Eye (tissue), 1 donor: ENCODE measurements around the gene LRRK1.

ENCODE experiments used
- DNase-seq: peaks from one replicate; pipeline ENCODE4 v3.0.0-alpha.2; 2015

The LRRK1 gene

DNA sequence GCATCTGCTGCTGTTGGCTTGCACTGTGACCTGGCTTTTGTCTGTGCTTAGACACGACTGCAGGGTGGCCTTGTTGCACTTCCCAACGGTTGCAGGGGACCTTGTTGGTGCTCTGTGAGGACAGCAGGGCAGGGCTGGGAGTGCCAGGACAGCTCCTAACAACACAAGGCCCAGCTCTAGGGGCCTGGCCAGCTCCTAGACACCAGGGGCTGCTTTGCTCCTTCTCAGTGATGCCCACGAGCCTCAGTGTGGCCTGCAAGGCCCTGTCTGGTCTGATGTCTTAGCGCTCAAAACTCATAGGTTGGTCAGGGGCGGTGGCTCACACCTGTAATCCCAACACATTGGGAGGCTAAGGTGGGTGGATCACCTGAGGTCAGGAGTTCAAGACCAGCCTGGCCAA, 183.6 kb downstream of the LRRK1 start:
- no peak for DNase-seq

DNA sequence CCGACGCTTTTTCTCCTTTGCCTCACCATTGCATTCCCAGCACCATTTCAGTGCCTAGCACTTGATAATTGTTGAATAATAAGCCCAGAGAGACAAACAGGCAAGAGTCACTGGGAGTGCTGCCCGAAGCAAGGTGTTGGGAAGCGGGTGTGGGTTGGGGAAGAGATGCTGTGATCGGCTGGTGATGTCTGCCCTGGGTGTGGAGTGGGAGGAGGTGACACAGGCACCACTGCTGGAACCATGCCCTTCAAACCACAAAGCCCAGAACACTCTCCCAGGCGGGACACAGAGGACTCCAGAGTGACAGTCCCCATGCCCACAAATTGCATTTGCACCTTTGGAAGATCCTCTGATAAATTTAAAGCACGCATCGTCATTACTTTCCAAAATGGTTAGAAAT, 184.4 kb downstream of the LRRK1 start:
- no peak for DNase-seq

DNA sequence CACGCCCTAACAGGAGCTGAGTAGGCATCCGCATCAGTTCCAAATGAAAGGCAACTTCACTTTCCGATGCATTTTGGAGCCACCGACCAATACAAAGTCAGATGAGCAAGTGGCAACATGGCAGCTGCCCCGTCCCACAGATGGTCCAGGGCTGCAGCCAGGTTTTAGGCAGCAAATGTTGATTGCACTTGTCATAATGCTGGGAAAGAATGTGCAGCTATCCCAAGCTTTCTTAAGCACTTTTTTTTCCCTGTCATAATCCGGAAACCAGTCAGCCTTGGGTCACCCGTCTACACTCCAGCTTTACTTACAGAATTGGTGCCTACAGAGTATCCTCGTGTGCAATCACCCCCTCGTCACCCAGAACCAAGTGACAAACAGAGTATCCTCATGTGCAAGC, 185.0 kb downstream of the LRRK1 start:
- no peak for DNase-seq

DNA sequence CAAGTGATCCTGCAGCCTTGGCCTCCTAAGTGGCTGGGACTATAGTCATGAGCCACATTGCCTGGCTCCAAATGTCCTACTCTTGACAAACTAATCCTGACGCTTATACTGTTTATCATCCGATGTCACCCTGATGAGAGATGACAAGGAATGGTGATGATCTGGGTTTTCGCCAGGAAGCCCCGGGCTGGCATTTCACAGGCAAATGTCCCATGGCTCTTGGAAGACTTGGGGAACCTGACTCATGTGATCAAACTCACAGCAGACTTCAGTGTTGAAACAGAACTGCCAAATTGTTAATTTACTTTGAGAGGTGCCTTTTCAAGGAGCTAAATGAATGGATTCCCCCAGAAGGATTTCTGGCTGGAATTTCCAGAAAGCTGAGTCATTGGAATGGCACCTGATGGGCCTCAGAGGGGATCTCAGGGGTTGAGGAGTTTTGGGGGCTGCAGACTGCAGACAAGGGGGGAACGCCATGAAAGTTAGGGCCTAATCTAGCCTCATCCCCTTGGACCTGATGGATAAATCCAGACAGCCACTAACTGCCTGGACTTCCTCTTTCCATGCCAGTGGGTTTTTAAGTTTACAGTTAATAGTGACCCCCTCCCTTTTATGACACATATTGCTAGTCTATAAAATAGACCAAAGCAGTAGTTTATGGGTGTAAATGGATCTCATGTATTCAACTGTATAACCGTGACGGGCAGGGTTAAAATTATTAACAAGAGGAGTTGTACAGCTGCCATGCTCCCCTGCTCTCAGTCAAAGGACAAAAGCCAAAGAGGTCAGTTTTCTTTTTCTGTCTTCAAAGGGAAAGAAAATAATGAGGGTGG, 186.1 kb downstream of the LRRK1 start:
- DNase-seq, result peak; percentile 76

DNA sequence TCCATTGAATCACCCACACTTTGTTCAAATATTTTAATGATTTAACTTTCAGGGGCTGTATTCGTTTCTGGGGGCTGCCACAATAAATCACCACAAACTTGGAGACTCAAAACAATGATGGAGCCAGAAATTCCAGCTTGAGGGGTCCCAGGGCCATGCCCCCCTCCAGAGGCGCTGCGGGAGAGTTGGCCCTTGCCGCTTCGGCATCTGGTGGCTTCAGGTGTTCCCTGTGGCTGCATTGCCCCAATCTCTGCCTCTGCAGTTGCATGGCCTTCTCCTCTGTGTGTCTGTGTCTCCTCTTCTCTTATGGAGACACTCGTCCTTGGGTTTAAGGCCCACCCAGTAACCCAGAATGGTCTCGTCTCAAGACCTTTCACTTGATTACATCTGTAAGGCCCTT, 187.9 kb downstream of the LRRK1 start:
- no peak for DNase-seq

DNA sequence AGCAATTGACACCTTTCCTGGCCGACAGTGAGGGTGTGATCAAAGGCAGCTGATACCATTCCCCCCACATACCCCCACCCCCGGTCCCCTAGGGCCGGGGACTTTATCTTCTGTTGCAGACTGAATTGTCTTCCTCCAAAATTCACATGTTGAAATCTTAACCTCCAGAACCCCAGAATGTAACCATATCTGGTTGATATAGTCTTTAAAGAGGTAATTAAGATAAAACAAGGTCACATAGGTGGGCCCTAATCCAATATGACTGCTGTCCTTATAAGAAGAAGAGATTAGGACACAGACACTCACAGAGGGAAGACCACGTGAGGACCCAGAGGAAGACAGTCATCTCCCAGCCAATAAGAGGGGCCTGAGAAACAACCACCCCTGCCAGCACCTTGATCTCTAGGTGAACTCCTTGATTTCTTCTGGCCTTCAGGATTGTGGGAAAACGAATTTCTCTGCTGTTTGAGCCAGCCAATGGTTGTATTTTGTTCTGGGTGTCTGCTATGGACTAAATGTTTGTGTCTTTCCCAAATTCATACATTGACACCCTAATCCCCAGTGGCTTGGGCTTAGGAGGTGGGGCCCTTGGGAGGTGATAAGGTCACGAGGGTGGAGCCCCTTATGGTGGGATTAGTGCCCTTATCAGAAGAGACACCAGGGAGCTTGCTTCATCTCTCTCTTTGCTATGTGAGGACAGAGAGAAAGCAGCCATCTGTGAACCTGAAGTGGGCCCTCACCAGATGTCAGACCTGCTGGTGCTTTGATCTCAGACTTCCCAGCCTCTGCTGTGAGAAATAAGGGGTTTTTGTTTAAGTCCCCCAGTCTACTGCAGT, 188.7 kb downstream of the LRRK1 start:
- no peak for DNase-seq

DNA sequence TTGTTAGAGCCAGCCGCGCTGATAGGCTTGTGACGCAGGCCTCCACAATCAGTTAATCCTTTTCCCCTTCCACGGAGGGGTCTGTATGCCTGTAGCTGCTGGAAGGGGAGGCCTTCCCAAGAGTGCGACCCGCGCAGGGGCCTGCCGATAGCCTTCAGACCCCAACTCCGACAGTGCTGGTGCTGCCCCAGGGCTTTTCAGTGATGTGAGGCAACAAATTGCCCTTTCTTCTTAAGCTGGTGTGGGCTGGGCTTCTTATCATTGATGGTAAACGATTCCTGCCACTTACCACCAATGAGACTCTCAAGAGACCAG, 189.3 kb downstream of the LRRK1 start:
- DNase-seq, result no peak

DNA sequence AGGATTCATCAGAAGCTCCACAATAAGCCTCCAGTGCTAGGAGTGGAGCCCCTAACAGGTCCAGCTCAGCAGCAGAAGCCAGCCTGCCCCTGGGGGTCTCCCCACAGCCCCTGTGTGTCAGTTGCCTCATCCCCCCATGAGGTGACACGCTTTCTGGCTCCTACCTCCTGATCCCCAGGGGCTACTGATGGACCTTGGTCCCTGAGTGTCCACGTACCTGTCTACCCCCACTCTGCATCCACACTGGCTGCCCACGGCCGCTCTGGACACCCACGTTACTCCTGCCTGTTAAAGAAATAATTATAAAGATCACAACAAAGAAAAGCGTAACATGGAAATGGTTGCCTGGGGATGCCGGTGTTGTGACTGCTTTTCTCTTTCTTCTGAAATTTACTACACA, 189.6 kb downstream of the LRRK1 start:
- no peak for DNase-seq

DNA sequence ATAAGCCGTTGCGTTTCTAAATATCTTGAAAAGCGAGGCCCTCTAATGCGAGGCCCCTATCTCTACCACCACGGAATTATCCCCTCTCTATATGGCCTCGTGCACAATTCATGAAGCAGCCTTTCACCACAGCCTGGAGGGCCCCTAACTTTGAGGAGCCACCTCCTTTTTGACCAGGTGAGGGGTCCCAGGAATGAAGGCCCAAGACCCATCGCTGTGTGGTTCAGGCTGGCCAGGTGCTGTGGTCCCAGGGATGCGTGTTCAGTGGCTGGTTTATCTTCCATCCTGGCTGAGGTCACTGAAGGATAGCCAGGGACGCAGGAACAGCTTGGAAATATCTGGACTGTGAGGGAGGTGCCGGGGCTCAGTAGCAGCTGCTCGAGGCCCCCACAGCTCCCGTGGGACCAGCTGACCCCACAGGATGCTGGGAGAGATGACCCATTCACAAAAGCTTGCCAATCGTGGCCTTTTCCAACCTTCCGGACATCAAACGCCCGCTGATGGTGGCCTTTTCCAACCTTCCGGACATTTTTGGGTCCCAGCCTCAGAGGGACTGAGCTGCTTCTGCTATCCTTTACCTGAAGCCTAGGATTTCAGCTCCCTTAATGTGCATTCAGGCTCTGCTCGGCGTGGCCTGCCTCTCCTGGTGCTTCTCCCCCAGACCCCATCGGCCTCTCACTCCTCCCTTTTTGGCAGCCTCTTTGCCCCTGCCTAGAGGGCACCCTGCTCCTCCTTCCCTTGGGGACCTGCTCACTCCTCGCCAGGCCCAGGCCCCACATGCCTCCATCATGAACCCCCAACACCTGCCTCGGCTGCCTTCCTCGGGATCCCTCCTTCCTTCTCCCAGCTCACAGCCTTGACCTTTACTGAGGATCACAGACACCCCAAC, 191.8 kb downstream of the LRRK1 start:
- no peak for DNase-seq

DNA sequence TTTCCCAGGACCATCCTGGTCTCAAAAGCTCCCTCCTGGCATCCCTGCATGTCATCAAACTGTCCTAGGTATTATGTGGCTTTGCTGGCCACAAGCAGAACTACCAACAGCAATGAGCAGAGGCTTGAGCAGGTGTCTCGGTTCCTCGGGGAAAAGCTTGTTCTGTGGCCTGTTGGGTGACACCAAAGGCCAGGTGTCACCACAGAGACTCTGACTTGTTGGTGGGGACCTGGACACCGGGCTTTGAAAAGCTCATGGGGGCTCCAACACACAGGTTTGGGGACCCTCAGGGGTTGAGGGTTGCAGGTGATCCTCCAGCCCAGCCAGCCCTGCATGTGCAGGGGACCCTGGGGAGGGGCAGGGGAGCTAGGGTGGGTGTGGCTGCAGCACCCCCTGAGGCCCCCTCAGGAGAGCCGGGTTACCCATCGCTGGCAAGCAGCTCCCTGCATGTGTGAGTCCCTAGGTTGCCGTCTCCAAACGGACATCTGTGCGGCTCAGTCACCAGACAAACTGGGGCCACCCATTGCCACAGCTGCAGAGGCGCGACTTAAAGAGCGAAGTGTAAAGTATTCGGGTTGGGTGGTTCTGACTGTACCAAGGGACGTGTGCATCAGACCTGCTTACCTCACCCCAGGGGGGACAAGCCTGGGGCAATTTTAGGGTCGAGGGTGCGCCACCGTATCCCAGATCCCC, 192.6 kb downstream of the LRRK1 start:
- DNase-seq, result no peak

DNA sequence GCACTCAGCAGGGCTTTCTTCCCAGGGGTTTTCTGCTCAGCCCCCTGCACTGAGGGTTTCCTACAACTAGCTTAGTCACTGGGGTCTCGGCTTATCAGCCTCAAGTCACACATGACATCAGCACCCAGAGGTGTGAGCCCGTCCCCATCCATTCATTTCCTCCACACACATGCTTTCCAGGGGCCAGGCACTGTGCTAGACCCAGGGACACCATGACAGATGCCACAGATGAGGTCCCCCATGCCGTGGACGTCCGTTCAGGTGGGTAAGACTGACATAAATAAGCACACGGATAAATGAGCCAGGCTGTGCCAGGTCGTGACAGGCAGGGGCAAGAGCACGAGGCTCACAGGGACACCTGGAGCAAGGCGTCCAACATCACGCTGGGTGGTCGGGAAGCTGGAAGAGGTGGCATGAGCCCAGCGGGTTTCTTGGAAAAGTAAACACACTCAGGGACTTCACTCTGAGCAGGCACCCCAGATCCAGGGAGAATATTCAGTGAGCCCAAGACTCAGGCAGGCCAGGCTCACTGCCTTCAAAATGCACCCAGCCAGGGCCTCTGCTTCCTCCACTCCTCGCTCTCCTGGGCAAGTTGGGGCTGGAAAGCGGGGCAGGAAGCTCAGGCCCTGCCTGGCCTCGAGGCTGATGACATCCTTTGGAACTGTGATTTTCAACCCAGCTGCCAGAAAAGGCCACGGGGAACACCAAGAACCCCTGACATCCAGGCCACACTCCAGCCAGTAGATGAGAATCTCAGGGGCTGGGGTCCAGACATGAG, 193.4 kb downstream of the LRRK1 start:
- DNase-seq, result no peak

DNA sequence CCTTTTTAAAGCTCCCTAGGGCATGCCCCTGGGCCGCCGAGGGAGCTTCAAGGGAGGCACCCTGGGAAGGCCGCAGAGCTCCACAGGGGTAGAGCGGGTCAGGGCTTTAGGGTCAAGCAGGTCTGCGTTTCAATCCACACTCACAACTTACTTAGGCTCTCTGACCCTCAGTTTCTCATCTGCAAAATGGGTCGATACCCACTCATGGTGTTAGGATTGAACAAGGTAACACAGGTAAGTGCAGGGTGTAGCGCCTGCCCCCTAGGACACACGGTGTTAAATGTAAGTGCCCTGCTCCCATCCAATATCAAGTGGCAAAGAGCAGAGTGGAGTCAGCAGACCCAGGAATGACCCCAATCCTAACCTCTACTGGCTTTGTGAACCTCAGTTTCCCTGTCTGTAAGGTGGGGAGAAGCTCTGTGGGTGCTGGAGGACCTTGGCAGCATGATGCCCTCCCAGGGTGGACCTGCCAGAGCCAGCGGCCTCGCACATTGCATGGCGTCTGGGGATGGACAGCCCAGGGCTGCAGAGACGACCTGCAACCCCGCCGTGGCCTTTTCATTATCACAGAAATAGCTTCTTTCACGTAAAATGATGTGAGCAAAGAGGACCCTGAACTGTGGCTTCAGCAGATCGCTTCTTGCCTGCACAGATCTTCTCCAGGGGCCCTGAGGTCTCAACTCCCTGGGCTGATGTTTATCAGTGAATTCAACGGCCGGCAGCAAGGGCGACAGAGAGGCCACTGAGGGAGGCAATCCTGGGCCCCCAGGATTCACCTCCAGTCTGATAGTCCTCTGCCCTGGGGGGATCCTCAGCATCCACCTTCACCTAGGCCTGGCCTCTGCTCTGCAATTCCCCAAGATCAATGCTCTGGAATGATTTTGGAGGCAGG, 194.2 kb downstream of the LRRK1 start:
- DNase-seq, result no peak

DNA sequence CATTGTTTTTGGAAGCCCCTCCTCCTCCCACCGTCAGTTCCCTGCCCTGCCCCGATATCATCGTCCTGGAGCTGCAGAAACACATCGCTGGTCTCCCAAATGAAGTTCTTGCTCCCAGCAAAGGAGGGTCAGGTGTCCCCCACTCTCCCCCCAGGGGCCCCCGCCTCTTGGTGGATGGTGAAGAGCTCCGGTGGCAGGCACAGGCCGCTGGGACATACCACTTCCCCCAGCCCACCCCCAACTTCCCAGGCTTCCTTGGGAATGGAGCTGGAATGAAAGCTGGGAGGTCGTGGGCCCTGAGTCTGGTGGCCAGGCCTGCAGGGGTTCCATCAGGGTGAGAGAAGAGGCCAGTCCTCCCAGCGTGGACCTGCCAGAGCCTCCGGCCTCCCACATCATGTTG, 195.0 kb downstream of the LRRK1 start:
- DNase-seq, result no peak

DNA sequence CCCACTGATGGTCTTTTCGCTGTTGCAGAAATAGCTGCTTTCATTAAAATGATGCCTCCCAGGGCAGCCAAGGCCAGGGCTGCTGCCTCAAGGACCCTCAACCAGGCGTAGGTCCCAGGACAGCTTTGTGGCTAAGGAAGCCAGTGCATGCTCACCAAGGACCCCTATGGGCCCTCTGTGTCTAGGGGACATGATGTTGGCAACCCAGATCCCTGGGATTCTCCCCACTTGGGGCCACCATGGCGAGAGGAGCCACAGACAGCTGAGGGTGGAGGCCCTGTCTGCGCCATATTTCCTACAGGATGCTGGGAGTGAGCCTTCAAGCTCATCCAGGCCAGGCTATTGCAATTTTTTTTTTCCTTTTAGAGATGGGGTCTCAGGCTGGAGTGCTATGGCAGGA, 195.5 kb downstream of the LRRK1 start:
- DNase-seq, result no peak

DNA sequence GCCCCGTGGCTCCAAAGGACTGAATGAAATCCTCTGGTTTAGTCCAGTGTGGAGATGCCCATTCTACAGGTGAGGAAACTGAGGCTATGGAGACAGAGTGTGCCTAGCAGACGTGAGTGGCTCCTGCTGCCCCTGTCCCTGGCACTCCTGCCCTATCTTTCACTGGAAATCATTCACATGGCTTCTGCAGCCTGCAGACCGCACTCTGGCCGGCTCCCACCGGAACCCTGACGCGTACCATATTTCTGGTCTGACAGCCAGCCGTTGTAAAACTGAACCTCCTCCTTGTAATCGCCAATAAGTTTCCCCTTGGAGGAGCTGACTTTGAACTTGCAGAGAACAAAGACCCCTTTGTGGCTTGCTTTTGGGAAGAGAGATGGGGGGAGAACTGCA, 196.2 kb downstream of the LRRK1 start:
- DNase-seq, result no peak

DNA sequence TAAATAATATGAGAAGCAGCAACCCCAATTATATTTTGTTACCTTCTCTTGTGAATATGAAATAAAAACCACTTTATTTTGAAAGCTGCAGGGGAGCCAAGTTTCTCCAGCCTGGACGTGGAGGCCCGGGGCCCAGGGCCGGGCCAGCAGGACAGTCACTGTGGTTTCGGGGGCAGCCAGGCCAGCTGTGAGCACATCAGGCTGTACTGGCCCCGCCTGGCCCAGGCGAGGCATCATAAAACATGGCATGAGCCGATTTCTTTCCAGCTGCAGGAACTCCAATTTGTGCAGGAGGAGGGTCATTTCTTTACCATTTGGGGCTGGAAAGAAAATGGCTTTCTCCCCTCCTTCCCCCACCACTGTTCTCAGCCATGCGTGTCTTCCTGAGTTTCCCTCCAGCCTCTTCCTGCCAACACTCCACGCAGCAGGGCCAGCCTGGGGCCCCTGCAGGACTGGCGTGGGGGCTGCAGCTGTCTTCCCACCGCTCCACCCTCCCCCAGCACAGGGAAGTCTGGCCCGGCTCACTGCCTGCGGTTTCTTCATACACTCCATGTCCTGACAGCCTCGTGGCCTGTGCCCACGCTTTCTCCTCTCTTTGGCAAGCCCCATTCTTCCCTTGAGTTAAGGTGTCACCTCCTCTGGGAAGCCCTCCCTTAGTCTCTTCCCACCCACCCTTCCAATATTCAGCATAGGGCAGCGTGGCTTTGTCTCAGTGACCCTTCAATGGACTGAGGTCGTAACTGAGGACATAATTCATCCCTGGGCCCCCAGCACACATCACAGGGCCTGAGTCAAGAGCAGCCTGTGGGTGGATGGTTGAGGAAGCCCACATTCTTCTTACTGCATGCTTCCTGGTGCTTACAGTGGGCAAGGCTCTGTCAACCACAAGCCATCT, 196.9 kb downstream of the LRRK1 start:
- peak; percentile 75 for DNase-seq

DNA sequence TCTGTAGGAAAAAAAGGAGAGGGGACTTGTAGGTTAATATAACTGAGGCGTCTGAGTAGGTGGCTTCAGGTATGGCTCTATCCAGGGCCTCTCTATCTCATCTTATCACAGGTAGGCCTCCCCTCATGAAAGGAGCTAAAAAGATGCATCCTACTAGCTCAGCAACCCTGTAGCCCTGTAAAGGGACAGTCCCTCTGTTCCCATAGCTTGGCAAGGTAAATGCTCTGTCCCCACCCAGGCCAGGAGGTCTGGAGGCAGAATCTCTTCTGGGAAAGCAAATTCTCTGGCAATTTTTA, 197.5 kb downstream of the LRRK1 start:
- no peak for DNase-seq

DNA sequence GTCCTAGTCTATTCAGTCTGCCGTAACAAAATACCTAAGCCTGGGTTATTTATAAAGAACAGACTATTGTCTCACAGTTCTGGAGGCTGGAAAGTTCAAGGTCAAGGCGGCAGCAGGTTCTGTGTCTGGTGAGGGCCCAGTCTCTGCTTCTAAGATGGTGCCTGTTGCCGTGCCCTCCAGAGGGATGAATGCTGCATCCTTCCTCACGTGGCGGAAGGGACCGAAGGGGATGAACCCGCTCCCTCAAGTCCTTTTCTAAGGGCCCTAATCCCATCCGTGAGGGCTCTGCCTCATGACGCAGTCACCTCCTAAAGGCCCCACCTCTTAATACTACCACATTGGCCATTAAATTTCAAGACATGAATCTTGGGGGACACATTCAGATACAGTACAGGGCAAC, 199.0 kb downstream of the LRRK1 start:
- DNase-seq, result no peak

DNA sequence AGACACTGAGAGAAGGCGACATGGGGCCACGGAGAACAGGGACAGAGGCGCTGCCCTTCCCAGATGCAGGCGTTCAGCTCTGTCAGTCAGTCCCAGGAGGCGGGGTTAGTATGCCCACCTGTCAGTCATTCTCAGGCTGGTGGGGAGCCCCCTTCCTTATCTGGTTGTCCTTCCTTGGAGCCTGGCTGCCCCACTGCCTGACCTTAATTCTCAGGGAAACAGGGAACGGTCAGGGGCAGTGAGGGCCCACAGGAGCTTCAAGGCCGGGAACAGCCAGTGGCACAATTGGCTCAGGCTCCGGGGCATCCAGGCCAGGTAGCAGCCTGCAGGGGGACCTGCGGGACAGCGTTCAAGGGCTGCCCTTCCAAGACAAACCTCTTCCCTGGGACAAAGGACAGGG, 199.5 kb downstream of the LRRK1 start:
- no peak for DNase-seq

DNA sequence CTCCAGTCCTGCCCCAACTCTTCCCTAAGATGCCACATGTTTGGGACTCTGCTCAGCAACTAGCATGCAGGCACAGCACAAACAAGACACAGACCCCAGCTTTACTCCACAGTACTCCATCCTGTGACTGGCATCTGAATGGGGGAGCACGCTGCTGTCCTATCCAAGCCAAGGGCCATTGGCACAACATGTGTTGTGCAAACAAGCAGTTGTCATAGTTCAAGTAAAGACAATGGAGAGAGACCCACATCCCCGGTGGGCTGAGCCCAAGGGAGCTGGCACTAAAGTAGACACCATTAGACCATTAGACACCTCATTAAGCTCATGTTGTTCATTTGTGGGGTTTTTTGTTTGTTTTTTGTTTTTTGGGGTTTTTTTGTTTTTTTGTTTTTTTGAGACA, 200.0 kb downstream of the LRRK1 start:
- DNase-seq, result no peak
